Activated B cell treated with CpG ODN at 0.5 μM for 24 hours (primary cell): ENCODE measurements around the gene PGAM2. TPM values are rescaled to one million over a fixed set of nuclear protein-coding genes. Genes with fewer than 3 reads are reported as not detected.

Experiments used
- ATAC-seq: fragments of 200-7000 bp; cut with Tn5 transposase; one replicate; pipeline ENCODE4 v1.10.0; 2021; ENCODE audit warnings: low read depth, mild to moderate bottlenecking, moderate library complexity
- CTCF ChIA-PET: fragments of 350-600 bp; sonication (Branson Sonifier 250); formaldehyde crosslinking; loops from one replicate; lab custom pipeline; 2021; ENCODE audit warnings: antibody characterized with exemption; lab: Charles Lee
- POLR2A ChIA-PET: fragments of 350-600 bp; sonication (Branson Sonifier 250); formaldehyde crosslinking; loops from one replicate; lab custom pipeline; 2021; ENCODE audit warnings: antibody characterized with exemption; lab: Charles Lee
- DNase-seq: peaks from one replicate; pipeline ENCODE4 v3.0.0; 2022
- H3K27ac Mint-ChIP-seq: one replicate; pipeline ENCODE4 v1.8.0; 2020; ENCODE audit warnings: mixed read lengths
- H3K27me3 Mint-ChIP-seq: one replicate; pipeline ENCODE4 v1.8.0; 2021; ENCODE audit warnings: mixed read lengths
- H3K36me3 Mint-ChIP-seq: one replicate; pipeline ENCODE4 v1.8.0; 2021; ENCODE audit warnings: low read depth, mixed read lengths
- H3K4me1 Mint-ChIP-seq: one replicate; pipeline ENCODE4 v1.8.0; 2021; ENCODE audit warnings: mixed read lengths
- H3K4me3 Mint-ChIP-seq: one replicate; pipeline ENCODE4 v1.8.0; 2020; ENCODE audit warnings: mild to moderate bottlenecking, mixed read lengths
- H3K9me3 Mint-ChIP-seq: one replicate; pipeline ENCODE4 v1.8.0; 2020; ENCODE audit warnings: mixed read lengths
- intact Hi-C: fragments of 100-400 bp; cut with micrococcal nuclease; formaldehyde crosslinking; loops from one replicate; pipeline ENCODE4 v1.15.1; 2024
- total RNA-seq: library from RNA; stranded (reverse); gene quantifications from 2 replicates; pipeline ENCODE4 v1.2.3, GENCODE V29; 2022
- TF ChIP-seq, protein P1 (sequence below): fragments of 200-600 bp; IDR thresholded peaks from one replicate; pipeline ENCODE4 v1.8.0; 2022; ENCODE audit warnings: antibody characterized with exemption, mild to moderate bottlenecking

PGAM2 gene
- total RNA-seq, 1 donor from 2014 or later, result 1.2 TPM

DNA sequence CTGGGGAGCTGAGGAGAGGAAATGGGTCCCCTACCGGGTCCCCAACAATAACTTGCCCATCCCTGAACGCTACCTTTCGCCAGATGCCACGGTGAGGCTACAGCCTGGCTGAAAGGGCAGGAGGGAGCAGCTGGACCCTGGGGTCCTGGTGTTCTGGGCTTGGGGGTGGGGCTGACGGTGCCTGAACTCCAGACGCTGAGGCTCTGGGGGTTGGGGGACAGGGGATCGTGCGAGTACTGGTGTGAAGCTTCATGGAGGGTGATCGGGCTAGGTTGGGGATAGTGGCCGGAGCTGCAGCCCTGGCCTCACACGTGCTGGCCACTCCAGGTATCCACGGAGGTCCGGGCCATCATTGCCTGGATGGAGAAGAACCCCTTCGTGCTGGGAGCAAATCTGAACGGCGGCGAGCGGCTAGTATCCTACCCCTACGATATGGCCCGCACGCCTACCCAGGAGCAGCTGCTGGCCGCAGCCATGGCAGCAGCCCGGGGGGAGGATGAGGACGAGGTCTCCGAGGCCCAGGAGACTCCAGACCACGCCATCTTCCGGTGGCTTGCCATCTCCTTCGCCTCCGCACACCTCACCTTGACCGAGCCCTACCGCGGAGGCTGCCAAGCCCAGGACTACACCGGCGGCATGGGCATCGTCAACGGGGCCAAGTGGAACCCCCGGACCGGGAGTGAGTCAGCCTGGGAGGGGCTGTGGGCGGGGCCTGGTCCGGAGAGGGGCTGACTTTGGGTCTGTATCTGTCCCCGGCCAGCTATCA is 47.0 kb upstream of the PGAM2 start:
- H3K27ac Mint-ChIP-seq, result no peak overlapping the region
- TF ChIP-seq, protein P1, sequence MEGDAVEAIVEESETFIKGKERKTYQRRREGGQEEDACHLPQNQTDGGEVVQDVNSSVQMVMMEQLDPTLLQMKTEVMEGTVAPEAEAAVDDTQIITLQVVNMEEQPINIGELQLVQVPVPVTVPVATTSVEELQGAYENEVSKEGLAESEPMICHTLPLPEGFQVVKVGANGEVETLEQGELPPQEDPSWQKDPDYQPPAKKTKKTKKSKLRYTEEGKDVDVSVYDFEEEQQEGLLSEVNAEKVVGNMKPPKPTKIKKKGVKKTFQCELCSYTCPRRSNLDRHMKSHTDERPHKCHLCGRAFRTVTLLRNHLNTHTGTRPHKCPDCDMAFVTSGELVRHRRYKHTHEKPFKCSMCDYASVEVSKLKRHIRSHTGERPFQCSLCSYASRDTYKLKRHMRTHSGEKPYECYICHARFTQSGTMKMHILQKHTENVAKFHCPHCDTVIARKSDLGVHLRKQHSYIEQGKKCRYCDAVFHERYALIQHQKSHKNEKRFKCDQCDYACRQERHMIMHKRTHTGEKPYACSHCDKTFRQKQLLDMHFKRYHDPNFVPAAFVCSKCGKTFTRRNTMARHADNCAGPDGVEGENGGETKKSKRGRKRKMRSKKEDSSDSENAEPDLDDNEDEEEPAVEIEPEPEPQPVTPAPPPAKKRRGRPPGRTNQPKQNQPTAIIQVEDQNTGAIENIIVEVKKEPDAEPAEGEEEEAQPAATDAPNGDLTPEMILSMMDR, result no peak
- no peaks in the 10 kb centered on the region for H3K27me3 Mint-ChIP-seq
- ChIA-PET CTCF (no interaction called here), POLR2A (interaction anchor here (1.7 kb wide), 1 partner anchor 40 kb away, joined by 3 read pairs; no protein-coding TSS in a partner anchor)
- peaks cover 47% of the 10 kb centered on the region for H3K36me3 Mint-ChIP-seq
- intact Hi-C loops, result no loop called here
- H3K4me3 Mint-ChIP-seq, result no peak overlapping the region
- ATAC-seq (no peak), DNase-seq (no peak)
- no peaks in the 10 kb centered on the region for H3K4me1 Mint-ChIP-seq
- H3K9me3 Mint-ChIP-seq, result no peaks in the 10 kb centered on the region

- TF ChIP-seq, protein P1, result no peak
- ATAC-seq (no peak), DNase-seq (no peak)
- CTCF ChIA-PET, result no interaction called here
- Mint-ChIP-seq H3K4me1 (no peaks in the 10 kb centered on the region), H3K36me3 (peaks cover 40% of the 10 kb centered on the region), H3K27me3 (no peaks in the 10 kb centered on the region), H3K27ac (no peak overlapping the region), H3K4me3 (no peak overlapping the region), H3K9me3 (no peaks in the 10 kb centered on the region)
- POLR2A ChIA-PET, result interaction anchor here (1.7 kb wide), 1 partner anchor 39 kb away, joined by 3 read pairs; no protein-coding TSS in a partner anchor
- intact Hi-C loops, result no loop called here
Observed at GRCh38 chr7:44111761-44112160, 46.4 kb upstream of the PGAM2 start.

DNA sequence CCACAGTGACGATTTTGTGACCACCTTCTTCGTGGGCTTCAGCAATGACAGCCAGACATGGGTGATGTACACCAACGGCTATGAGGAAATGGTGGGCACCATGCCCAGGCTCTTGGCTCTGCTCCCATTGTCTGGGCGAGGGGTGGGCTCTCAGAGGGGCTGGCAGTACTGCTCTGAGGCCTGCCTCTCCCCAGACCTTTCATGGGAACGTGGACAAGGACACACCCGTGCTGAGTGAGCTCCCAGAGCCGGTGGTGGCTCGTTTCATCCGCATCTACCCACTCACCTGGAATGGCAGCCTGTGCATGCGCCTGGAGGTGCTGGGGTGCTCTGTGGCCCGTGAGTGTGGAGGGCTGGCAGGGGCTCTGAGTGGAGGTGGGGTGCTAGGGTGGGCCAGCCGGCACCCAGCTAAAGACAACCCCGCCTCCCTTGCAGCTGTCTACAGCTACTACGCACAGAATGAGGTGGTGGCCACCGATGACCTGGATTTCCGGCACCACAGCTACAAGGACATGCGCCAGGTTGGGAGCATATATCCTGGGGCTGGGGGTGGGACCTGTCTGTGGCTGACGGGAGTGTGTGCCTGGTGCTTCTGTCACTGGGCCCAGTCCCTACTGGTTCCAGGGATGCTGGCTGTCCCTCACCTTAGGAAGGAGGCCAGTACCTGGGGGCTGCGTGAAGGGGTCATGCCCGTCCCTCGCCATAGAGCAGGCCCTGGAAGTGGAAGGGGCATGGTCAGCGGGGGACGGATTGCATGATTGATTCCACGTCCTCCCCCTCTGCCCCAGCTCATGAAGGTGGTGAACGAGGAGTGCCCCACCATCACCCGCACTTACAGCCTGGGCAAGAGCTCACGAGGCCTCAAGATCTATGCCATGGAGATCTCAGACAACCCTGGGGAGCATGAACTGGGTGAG is 45.6 kb upstream of the PGAM2 start:
- Mint-ChIP-seq H3K4me1 (peaks cover 2% of the 10 kb centered on the region), H3K27me3 (no peaks in the 10 kb centered on the region), H3K36me3 (peaks cover 34% of the 10 kb centered on the region), H3K27ac (no peak overlapping the region), H3K9me3 (no peaks in the 10 kb centered on the region), H3K4me3 (no peak overlapping the region)
- ChIA-PET POLR2A (interaction anchor here (0.7 to 1.7 kb wide), 2 partner anchors 38 to 109 kb away, joined by 3 to 4 read pairs; no protein-coding TSS in a partner anchor), CTCF (no interaction called here)
- intact Hi-C loops, result no loop called here
- ATAC-seq, result no peak
- TF ChIP-seq, protein P1, result no peak
- no peak for DNase-seq

- Mint-ChIP-seq H3K4me3 (no peak overlapping the region), H3K4me1 (peaks cover 11% of the 10 kb centered on the region), H3K9me3 (no peaks in the 10 kb centered on the region), H3K27me3 (peaks cover 2% of the 10 kb centered on the region), H3K27ac (no peak overlapping the region), H3K36me3 (peaks cover 24% of the 10 kb centered on the region)
- TF ChIP-seq, protein P1, result no peak
- DNase-seq, result no peak
- no peak for ATAC-seq
- ChIA-PET CTCF (no interaction called here), POLR2A (no interaction called here)
- intact Hi-C loops, result no loop called here
Observed at GRCh38 chr7:44109991-44110390, 44.6 kb upstream of the PGAM2 start.
